Activated T-cell treated with anti-CD3 and anti-CD28 coated beads, Interleukin-2, amount 50 U/mL, for 72 hours (primary cell): ENCODE measurements around the gene OTUB1. TPM values are rescaled to one million over a fixed set of nuclear protein-coding genes. Genes with fewer than 3 reads are reported as not detected.
"Not testable (repeated sequence)": the region's sequence is repeated elsewhere in the genome, so short reads cannot be mapped to it uniquely, and the experiment has no call there.

ENCODE experiments used
- ATAC-seq, 2 donors: fragments of 150-1000 bp; cut with Tn5 transposase; replicated peaks in 1 of 2; 2 replicates each; pipeline ENCODE4 v1.10.0; 2021; ENCODE audit warnings: moderate library complexity in 2 of 2, mild to moderate bottlenecking in 1 of 2
- DNase-seq, 2 donors: peaks; one replicate each; pipeline ENCODE4 v3.0.0; 2021 to 2022; ENCODE audit warnings: mixed read lengths in 1 of 2
- H3K27ac Mint-ChIP-seq: one replicate; pipeline ENCODE4 v1.8.0; 2022; ENCODE audit warnings: mild to moderate bottlenecking, moderate library complexity, mixed read lengths
- H3K27me3 Mint-ChIP-seq: one replicate; pipeline ENCODE4 v1.8.0; 2022; ENCODE audit warnings: low read depth, mixed read lengths
- H3K36me3 Mint-ChIP-seq, 2 donors: one replicate each; pipeline ENCODE4 v1.8.0; 2022; ENCODE audit warnings: mixed read lengths in 2 of 2, mild to moderate bottlenecking in 1 of 2; ENCODE audit not compliant: insufficient read depth in 2 of 2
- H3K4me1 Mint-ChIP-seq: one replicate; pipeline ENCODE4 v1.8.0; 2022; ENCODE audit warnings: low read depth, mixed read lengths
- H3K4me3 Mint-ChIP-seq, 2 donors: one replicate each; pipeline ENCODE4 v1.8.0; 2022; ENCODE audit warnings: mild to moderate bottlenecking in 2 of 2, mixed read lengths in 2 of 2, moderate library complexity in 2 of 2
- H3K9me3 Mint-ChIP-seq, 2 donors: one replicate each; pipeline ENCODE4 v1.8.0; 2022; ENCODE audit warnings: mixed read lengths in 2 of 2
- total RNA-seq, 2 donors: library from RNA; stranded (reverse); gene quantifications; one replicate each; pipeline ENCODE4 v1.2.3, GENCODE V29; 2022

OTUB1 gene
- total RNA-seq, 2 donors from 2014 or later: 62.8 to 72.8 TPM

DNA sequence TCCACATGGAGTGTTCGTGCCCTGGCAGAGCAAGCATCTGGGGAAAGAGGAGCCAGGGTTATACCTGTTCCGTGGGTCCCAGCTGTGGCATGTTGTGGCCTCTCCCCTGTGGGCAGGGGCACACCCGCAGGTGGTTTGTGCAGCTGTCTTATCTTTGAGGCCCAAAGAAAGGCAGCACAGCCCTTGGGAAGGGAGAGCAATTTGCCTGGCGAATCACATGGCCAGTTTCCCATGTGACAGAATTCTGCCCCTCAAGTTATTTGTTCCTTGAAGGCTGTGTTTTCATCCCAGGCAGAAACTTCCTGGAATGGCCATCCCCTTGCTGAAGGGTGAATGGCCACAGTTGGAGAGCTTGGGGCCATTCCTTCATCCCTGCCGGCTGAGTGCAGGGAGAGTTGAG is 28.2 kb upstream of the OTUB1 start:
- ATAC-seq: no peak
- no peaks in the 10 kb centered on the region for H3K27me3 Mint-ChIP-seq
- no peak overlapping the region for H3K27ac Mint-ChIP-seq

DNA sequence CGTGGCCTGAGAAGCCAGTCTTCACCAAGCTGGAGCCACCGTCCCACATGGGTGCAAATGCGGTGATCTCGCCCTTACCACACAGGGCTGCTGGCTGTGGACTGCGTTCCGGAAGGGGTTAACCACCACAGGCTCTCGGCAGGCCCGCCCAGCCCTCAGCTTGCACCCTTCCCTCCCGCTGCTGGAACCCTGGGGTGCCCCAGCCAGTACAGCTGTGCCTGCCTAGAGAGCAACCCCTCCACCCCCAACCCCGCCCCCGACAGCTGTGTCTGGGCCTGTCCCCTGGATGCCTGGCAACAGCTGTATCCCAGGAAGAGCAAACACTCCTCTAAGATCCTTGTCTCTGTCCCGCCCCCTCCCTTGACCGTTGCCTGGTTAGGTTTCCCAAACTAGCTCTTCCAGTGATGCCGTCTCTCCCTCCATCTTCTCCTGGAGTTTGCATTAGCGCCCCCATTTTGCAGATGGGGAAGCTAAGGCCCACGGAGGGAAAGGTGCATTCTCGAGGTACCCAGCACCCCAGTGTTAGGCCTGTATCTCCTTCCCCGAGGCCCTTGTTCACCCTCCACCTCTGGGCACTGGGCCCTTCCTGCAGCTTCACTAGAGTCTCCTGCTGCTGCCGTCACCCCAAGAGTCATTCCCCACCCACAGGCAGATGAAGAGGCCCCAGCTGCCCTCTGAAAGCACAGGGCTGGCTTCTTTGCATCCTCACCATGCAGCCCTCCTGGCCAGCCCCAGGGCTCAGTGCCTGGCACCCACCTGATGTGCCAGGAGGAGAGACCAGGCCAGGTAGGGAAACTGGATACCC is 24.4 kb upstream of the OTUB1 start:
- peak; percentile 16 to 32 for DNase-seq
- Mint-ChIP-seq H3K27ac (no peak overlapping the region), H3K36me3 (no peaks in the 10 kb centered on the region), H3K4me1 (peaks cover 7% of the 10 kb centered on the region), H3K9me3 (no peaks in the 10 kb centered on the region), H3K27me3 (no peaks in the 10 kb centered on the region), H3K4me3 (peak overlapping the region in 1 of 2 donors; percentile 13)
- peak; percentile 70 to 71 for ATAC-seq

More for the DNA sequence above, 28.2 kb upstream of the OTUB1 start:
- no peaks in the 10 kb centered on the region for H3K9me3 Mint-ChIP-seq
- DNase-seq: no peak
- H3K4me3 Mint-ChIP-seq: no peak overlapping the region
- peaks cover 7% of the 10 kb centered on the region for H3K4me1 Mint-ChIP-seq
- peaks cover 0 to 3% of the 10 kb centered on the region in 2 donors for H3K36me3 Mint-ChIP-seq

DNA sequence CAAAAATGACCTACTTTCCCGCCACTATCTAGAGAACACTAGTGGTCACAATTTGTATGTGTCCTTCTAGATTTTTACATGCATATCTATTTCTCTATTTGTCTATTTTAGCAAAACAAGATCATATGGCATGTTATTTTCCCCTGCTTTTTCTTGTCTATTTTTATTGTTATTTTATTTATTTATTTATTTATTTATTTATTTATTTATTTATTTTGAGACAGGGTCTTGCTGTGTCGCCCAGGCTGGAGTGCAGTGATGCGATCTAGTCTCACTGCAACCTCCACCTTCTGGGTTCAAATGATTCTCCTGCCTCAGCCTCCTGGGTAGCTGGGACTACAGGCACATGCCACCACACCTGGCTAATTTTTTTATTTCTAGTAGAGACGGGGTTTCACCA is 22.3 kb upstream of the OTUB1 start:
- H3K27me3 Mint-ChIP-seq, DNase-seq, H3K4me3 Mint-ChIP-seq, H3K27ac Mint-ChIP-seq, H3K9me3 Mint-ChIP-seq, ATAC-seq, H3K4me1 Mint-ChIP-seq, H3K36me3 Mint-ChIP-seq: not testable (repeated sequence)

DNA sequence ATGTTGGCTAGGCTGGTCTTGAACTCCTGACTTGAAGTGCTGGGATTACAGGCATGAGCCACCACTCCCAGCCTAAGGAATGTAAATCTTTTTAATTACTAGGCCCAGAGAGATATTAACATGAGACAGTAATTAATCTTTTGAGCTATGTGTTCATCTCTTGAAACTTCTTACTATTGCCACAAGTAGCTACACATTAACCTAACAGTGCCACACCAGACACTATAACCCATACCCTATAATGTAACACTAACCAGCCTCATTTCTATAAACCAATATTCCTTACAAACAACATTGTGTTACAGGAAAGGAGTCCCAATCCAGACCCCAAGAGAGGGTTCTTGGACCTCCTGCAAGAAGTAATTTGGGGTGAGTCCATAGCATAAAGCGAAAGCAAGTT is 19.8 kb upstream of the OTUB1 start:
- Mint-ChIP-seq H3K4me3 (no peak overlapping the region), H3K4me1 (no peaks in the 10 kb centered on the region), H3K27ac (no peak overlapping the region), H3K36me3 (no peaks in the 10 kb centered on the region), H3K27me3 (peaks cover 9% of the 10 kb centered on the region), H3K9me3 (no peaks in the 10 kb centered on the region)
- no peak for ATAC-seq
- DNase-seq: no peak

DNA sequence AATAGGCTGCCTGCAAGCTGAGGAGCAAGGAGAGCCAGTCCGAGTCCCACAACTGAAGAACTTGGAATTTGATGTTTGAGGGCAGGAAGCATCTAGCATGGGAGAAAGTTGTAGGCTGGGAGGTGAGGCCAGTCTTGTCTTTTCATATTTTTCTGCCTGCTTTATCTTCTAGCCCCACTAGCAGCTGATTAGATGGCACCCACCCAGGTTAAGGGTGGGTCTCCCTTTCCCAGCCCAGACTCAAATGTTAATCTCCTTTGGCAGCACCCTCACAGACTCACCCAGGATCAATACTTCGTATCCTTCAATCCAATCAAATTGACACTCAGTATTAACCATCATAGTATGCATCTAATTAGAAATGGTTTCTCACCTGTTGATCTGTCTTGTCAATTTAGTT is 16.8 kb upstream of the OTUB1 start:
- Mint-ChIP-seq H3K27me3 (peaks cover 9% of the 10 kb centered on the region), H3K27ac (no peak overlapping the region), H3K4me3 (no peak overlapping the region), H3K36me3 (peaks cover 3 to 4% of the 10 kb centered on the region in 2 donors), H3K4me1 (peaks cover 4% of the 10 kb centered on the region), H3K9me3 (no peaks in the 10 kb centered on the region)
- no peak for ATAC-seq
- no peak for DNase-seq

DNA sequence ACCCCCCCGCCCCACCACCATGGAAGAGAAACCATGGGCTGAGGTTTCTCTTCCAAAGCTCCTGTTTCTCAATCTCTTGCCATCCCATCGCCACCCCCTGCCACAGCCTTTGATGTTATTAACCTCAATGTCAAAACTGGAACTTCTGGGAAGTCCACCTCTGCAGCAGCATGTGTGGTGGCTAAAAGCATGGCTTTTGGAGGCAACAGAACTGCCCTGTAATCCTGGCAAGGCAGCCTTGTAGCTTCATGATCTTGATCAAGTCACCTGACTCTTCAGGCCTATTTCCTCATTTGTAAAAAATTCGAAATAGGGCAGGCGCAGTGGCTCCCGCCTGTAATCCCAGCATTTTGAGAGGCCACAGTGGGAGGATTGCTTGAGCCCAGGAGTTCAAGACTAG is 15.3 kb upstream of the OTUB1 start:
- Mint-ChIP-seq H3K27ac (no peak overlapping the region), H3K9me3 (no peaks in the 10 kb centered on the region), H3K4me1 (peaks cover 11% of the 10 kb centered on the region), H3K36me3 (peaks cover 6 to 12% of the 10 kb centered on the region in 2 donors), H3K4me3 (no peak overlapping the region), H3K27me3 (peaks cover 9% of the 10 kb centered on the region)
- ATAC-seq (no peak), DNase-seq (no peak)

DNA sequence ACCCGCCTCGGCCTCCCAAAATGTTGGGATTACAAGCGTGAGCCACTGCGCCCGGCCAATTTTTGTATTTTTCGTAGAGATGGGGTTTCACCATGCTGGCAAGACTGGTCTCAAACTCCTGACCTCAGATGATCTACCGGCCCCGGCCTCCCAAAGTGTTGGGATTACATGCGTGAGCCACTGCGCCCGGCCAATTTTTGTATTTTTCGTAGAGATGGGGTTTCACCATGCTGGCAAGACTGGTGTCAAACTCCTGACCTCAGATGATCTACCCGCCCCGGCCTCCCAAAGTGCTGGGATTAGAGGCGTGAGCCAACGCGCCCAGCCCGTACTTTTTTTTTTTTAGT is 12.4 kb upstream of the OTUB1 start:
- not testable (repeated sequence) for DNase-seq, ATAC-seq, H3K9me3 Mint-ChIP-seq, H3K27ac Mint-ChIP-seq, H3K27me3 Mint-ChIP-seq
- Mint-ChIP-seq H3K4me1 (peaks cover 27% of the 10 kb centered on the region), H3K4me3 (peak overlapping the region; percentile 98 to 100), H3K36me3 (peaks cover 8 to 25% of the 10 kb centered on the region in 2 donors)

DNA sequence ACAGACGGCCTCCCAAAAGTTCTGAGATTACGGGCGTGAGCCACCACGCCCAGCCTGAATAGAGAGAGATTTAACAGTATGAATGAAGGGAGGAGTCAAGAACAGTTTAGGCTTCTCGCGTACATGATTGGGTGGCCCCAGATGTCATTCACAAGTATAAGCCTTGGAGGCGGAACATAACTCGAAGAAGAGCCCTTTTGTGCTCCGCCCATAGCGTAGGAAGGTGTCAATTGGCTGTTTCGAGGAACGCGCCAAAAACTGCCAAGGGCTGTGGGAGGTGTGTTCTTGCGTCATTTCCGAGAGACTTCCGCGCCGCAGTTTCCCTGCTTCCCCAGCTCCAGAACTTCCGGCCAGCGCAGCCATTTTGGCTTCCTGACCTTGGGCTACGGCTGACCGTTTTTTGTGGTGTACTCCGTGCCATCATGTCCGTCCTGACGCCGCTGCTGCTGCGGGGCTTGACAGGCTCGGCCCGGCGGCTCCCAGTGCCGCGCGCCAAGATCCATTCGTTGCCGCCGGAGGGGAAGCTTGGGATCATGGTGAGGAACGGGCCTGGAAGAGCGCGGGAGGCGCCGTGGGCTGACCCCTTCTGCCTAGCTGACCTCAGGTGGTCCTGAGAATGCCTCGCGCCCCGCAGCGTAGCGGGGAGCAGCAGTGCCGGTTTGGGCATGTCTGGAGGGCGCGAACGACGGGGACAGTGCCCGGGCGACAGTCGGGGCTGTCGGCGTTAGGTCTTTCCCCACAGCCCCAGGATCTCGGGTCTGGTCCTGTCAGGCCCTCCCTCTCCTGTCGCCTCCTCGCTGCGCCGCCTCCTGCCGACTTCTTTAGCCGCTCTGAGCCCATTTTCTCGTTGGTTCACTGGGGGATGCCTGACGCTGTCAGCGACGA is 11.7 kb upstream of the OTUB1 start, which contains the start of gene COX8A:
Gene COX8A (plus strand): TSS at position 362 of the 885 bp plus-strand sequence. CDS start 61 bp downstream, at position 423.
- peaks cover 8 to 25% of the 10 kb centered on the region in 2 donors for H3K36me3 Mint-ChIP-seq
- H3K27me3 Mint-ChIP-seq: peaks cover 3% of the 10 kb centered on the region
- peaks cover 27% of the 10 kb centered on the region for H3K4me1 Mint-ChIP-seq
- H3K27ac Mint-ChIP-seq: peak within 1 kb of the TSS; percentile 99
- H3K4me3 Mint-ChIP-seq: peak within 1 kb of the TSS; percentile 98 to 100
- no peaks in the 10 kb centered on the region for H3K9me3 Mint-ChIP-seq
- peak; percentile 92 to 97 for DNase-seq
- peak; percentile 98 to 99 for ATAC-seq

DNA sequence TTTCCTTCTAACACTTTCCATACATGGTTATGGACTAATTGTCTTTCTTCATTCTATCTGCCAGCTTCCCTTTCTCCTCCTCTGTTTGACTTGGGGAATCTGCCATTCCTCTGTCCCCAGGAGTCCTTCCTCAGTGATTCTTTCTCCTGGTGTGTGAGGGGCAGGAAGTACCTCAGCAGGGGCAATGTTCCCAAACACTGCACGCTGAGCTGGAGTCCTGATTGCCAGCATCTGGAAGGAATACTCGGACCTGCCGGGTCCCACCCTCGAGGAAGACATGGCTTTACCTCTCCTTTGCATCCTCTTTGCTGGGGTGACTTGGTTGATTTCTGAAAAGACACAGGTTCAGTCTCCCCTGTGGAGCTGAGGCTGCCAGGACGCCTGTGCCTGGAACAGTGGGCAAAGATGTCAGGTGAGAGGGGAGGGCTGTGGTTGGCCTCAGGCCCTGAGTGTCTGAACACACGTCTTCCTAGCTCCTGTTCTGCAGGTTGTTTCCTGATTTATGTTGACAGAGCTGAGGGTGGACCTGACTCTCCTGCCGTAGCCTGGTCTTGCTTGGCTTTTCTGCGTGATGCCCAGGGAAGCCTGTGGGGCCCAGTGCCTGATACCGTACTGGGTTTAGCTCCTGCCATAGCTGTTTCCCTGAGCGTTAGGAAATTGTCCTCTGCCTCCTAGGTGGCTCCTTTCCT is 7.5 kb upstream of the OTUB1 start:
- Mint-ChIP-seq H3K4me1 (peaks cover 41% of the 10 kb centered on the region), H3K36me3 (peaks cover 5 to 23% of the 10 kb centered on the region in 2 donors), H3K9me3 (no peaks in the 10 kb centered on the region), H3K27me3 (no peaks in the 10 kb centered on the region), H3K4me3 (no peak overlapping the region), H3K27ac (no peak overlapping the region)
- DNase-seq (no peak), ATAC-seq (no peak)

DNA sequence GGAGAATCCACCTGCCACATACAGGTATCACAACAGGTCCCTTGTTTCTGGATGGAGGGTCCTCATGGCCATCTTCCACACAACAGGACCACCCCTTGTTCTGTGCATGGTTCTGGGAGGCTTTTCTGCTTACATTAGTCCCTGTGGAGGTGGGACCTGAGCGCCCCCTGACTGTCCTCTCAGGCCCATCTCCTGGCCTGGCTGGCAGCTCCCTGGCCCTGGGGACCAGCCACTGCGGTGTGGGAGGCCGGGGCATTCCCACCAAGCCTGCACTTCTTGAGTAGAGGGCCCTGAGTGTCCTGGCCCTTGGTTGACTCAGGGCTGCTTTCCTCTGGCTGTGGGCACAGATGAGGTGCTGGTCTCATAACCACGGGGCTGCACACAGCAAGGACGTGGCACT is 6.8 kb upstream of the OTUB1 start:
- H3K27me3 Mint-ChIP-seq: no peaks in the 10 kb centered on the region
- DNase-seq: no peak
- H3K4me3 Mint-ChIP-seq: no peak overlapping the region
- H3K27ac Mint-ChIP-seq: no peak overlapping the region
- peaks cover 5 to 22% of the 10 kb centered on the region in 2 donors for H3K36me3 Mint-ChIP-seq
- H3K4me1 Mint-ChIP-seq: peaks cover 37% of the 10 kb centered on the region
- H3K9me3 Mint-ChIP-seq: no peaks in the 10 kb centered on the region
- no peak for ATAC-seq

DNA sequence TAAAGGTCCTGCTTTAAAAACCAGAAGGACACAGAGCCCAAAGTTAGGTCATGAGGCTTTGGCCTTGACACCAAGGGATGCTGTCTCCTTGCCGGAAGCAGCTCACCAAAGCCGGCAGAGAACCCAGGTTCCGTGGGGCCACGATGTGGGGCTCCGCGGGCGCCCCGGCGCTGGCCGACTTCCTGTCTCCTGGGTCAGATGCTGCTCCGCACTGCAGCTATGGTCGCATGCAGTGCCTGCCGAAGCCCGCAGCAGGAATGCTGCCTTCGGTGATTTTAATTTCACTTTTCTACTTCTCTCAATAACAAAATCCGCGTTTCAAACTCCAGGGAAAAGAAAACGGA is 454 bp upstream of the OTUB1 start:
- Mint-ChIP-seq H3K4me3 (peak overlapping the region; percentile 98 to 99), H3K9me3 (no peaks in the 10 kb centered on the region), H3K4me1 (peaks cover 44% of the 10 kb centered on the region), H3K27ac (peak overlapping the region; percentile 97), H3K27me3 (no peaks in the 10 kb centered on the region), H3K36me3 (peaks cover 5 to 16% of the 10 kb centered on the region in 2 donors)
- ATAC-seq (peak; percentile 85), DNase-seq (peak; percentile 83 to 84)

DNA sequence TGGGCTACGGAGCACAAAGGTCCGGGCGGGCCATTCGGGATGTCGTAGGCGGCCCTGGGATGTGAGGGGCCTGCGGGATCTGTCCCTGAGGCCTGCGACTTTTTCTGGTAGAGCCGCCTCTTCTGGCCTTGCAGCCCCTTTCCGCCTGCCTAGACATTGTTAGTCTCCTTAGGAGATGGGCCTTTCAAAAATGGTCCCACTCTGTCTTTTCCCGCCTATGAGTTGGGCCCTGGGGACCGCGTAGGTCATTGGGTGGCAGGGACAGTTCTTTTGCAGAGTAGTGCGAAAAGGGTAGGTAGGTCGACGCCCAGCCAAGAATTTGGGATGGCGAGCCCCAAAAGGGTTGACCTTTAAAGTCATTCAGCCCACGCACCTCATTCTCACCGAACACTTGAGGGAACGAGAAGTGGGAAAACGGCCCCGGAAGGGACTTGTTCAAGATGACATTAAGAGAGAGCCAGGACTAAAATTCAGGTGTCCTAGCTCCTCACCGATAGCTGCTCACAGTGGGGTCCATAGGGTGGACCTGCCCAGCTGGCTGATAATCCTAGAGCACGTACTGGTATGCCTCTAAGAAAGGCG is 785 bp downstream of the OTUB1 start:
- H3K27ac Mint-ChIP-seq: no peak overlapping the region
- no peaks in the 10 kb centered on the region for H3K9me3 Mint-ChIP-seq
- peaks cover 35% of the 10 kb centered on the region for H3K4me1 Mint-ChIP-seq
- ATAC-seq (no peak), DNase-seq (no peak)
- H3K27me3 Mint-ChIP-seq: no peaks in the 10 kb centered on the region
- peak overlapping the region; percentile 75 to 98 for H3K4me3 Mint-ChIP-seq
- H3K36me3 Mint-ChIP-seq: peaks cover 5 to 21% of the 10 kb centered on the region in 2 donors
